Neuronal stem cell (in vitro differentiated cells): ENCODE results near the gene RNF17.
A peak's percentile ranks its signal among the peaks of the same experiment; 100 is the strongest.

ENCODE experiments used
- DNase-seq: peaks from one replicate; pipeline ENCODE4 v3.0.0-alpha.2; 2013; ENCODE audit warnings: low spot score
- H2AFZ ChIP-seq: one replicate; pipeline ENCODE4 v1.6.1; 2013; ENCODE audit warnings: mild to moderate bottlenecking, low read length, inconsistent platforms
- H2AK5ac ChIP-seq: 2 replicates; pipeline ENCODE4 v1.6.1; 2013; ENCODE audit warnings: low read depth, mild to moderate bottlenecking, inconsistent platforms, low read length, moderate library complexity, mixed read lengths
- H2BK120ac ChIP-seq: 2 replicates; pipeline ENCODE4 v1.6.1; 2013; ENCODE audit warnings: low read depth, mild to moderate bottlenecking, inconsistent platforms, low read length, moderate library complexity, mixed read lengths
- H2BK12ac ChIP-seq: one replicate; pipeline ENCODE4 v1.6.1; 2013; ENCODE audit warnings: low read length, inconsistent platforms
- H2BK15ac ChIP-seq: 2 replicates; pipeline ENCODE4 v1.6.1; 2013; ENCODE audit warnings: mild to moderate bottlenecking, low read length, inconsistent platforms, mixed read lengths
- H2BK5ac ChIP-seq: one replicate; pipeline ENCODE4 v1.6.1; 2013; ENCODE audit warnings: inconsistent platforms, mild to moderate bottlenecking, low read length, moderate library complexity
- H3K14ac ChIP-seq: one replicate; pipeline ENCODE4 v1.6.1; 2013; ENCODE audit warnings: low read length, inconsistent platforms
- H3K18ac ChIP-seq: 2 replicates; pipeline ENCODE4 v1.6.1; 2013; ENCODE audit warnings: low read length, inconsistent platforms
- H3K23ac ChIP-seq: 2 replicates; pipeline ENCODE4 v1.6.1; 2013; ENCODE audit warnings: low read depth, mild to moderate bottlenecking, mixed read lengths, low read length, inconsistent platforms; ENCODE audit not compliant: poor library complexity
- H3K27ac ChIP-seq: replicated peaks from 3 replicates; pipeline ENCODE4 v1.5.1; 2013; ENCODE audit warnings: low read length, inconsistent platforms
- H3K27me3 ChIP-seq, 3 experiments: 2 replicates each; pipeline ENCODE4 v1.6.1; 2013; ENCODE audit warnings: low read length in 3 of 3, mild to moderate bottlenecking in 2 of 3, inconsistent platforms in 1 of 3, low read depth in 1 of 3, mixed read lengths in 1 of 3, moderate library complexity in 1 of 3; ENCODE audit not compliant: control insufficient read depth in 3 of 3, insufficient read depth in 3 of 3
- H3K36me3 ChIP-seq, 2 donors: replicated peaks in 1 of 2; 2 replicates each; pipeline ENCODE4 v1.6.1; 2013; ENCODE audit warnings: low read length in 2 of 2; ENCODE audit not compliant: control insufficient read depth in 2 of 2, insufficient read depth in 2 of 2
- H3K4ac ChIP-seq: 2 replicates; pipeline ENCODE4 v1.6.1; 2013; ENCODE audit warnings: inconsistent platforms, mild to moderate bottlenecking, low read length, moderate library complexity
- H3K4me1 ChIP-seq, 2 donors: 1 replicate in 1 of 2; 2 replicates in 1 of 2; pipeline ENCODE4 v1.6.1; 2013; ENCODE audit warnings: low read length in 2 of 2, low read depth in 1 of 2; ENCODE audit not compliant: control insufficient read depth in 2 of 2, insufficient read depth in 1 of 2
- H3K4me2 ChIP-seq: one replicate; pipeline ENCODE4 v1.6.1; 2013; ENCODE audit warnings: mild to moderate bottlenecking, low read length, inconsistent platforms; ENCODE audit not compliant: insufficient read depth, poor library complexity, severe bottlenecking
- H3K4me3 ChIP-seq, 2 donors: 2 replicates each; pipeline ENCODE4 v1.5.1; 2013; ENCODE audit warnings: low read length in 2 of 2, mild to moderate bottlenecking in 2 of 2, inconsistent platforms in 1 of 2, moderate library complexity in 1 of 2
- H3K79me1 ChIP-seq: one replicate; pipeline ENCODE4 v1.6.1; 2013; ENCODE audit warnings: low read depth, mild to moderate bottlenecking, inconsistent platforms, low read length, moderate library complexity
- H3K9ac ChIP-seq: one replicate; pipeline ENCODE4 v1.6.1; 2013; ENCODE audit warnings: mild to moderate bottlenecking, low read depth, low read length, inconsistent platforms; ENCODE audit not compliant: poor library complexity
- H3K9me3 ChIP-seq, 2 donors: replicated peaks in 1 of 2; 2 replicates each; pipeline versions ENCODE3 to v1.6.1; 2013; ENCODE audit warnings: low read length in 2 of 2, mild to moderate bottlenecking in 2 of 2, inconsistent platforms in 1 of 2, low read depth in 1 of 2, mixed read lengths in 1 of 2, moderate library complexity in 1 of 2; ENCODE audit not compliant: control insufficient read depth in 2 of 2, insufficient read depth in 1 of 2
- H4K8ac ChIP-seq: one replicate; pipeline ENCODE4 v1.6.1; 2013; ENCODE audit warnings: low read depth, mild to moderate bottlenecking, inconsistent platforms, low read length, moderate library complexity
- H4K91ac ChIP-seq: one replicate; pipeline ENCODE4 v1.6.1; 2013; ENCODE audit warnings: low read length, low read depth, mild to moderate bottlenecking, inconsistent platforms; ENCODE audit not compliant: poor library complexity
- WGBS, 2 donors: extraction: QIAGEN DNeasy Blood & Tissue Kit; methylation state at CpG; one replicate each; pipeline ENCODE4 v1.1.7; 2013; ENCODE audit warnings: missing lambda C conversion rate in 2 of 2, mixed read lengths in 1 of 2; ENCODE audit not compliant: insufficient read length in 2 of 2, insufficient replicate concordance in 1 of 2; ENCODE audit errors: extremely low coverage in 2 of 2; 5-methylcytosine and 5-hydroxymethylcytosine counted together

The RNF17 gene

GRCh38 chr13:24863748-24864540 lies 100.0 kb downstream of the RNF17 start:
- no peak for DNase-seq
- Histone ChIP-seq H3K9ac (no peak overlapping the region), H2BK12ac (no peak overlapping the region), H3K4me3 (no peak overlapping the region), H2AK5ac (no peak overlapping the region), H4K91ac (no peak overlapping the region), H2BK15ac (no peak overlapping the region), H2AFZ (no peak overlapping the region), H3K18ac (no peak overlapping the region), H3K14ac (peak overlapping the region; percentile 14), H3K27ac (no peak overlapping the region), H3K36me3 (no peaks in the 10 kb centered on the region), H3K4ac (no peak overlapping the region), H3K4me1 (peaks cover 0 to 2% of the 10 kb centered on the region in 2 donors), H2BK5ac (no peak overlapping the region), H3K9me3 (peaks cover 0 to 2% of the 10 kb centered on the region in 2 donors), H3K4me2 (no peak overlapping the region), H3K79me1 (peaks cover 2% of the 10 kb centered on the region), H3K27me3 (peaks cover 0 to 28% (median 0%) of the 10 kb centered on the region in 3 experiments), H3K23ac (no peak overlapping the region), H2BK120ac (no peak overlapping the region), H4K8ac (no peak overlapping the region)
- no CpG with 5 or more reads among the region's 9 CpGs for WGBS, 2 donors

GRCh38 chr13:24864579-24864978 lies 100.6 kb downstream of the RNF17 start:
- no peaks in the 10 kb centered on the region for H3K36me3 ChIP-seq
- WGBS, 2 donors: no CpG with 5 or more reads among the region's 2 CpGs
- no peak overlapping the region for H3K9ac ChIP-seq
- peaks cover 0 to 2% of the 10 kb centered on the region in 2 donors for H3K4me1 ChIP-seq
- no peak overlapping the region for H3K4ac ChIP-seq
- peaks cover 0 to 28% (median 0%) of the 10 kb centered on the region in 3 experiments for H3K27me3 ChIP-seq
- no peak overlapping the region for H3K4me3 ChIP-seq
- no peak overlapping the region for H2AFZ ChIP-seq
- H3K23ac ChIP-seq: no peak overlapping the region
- no peak overlapping the region for H4K91ac ChIP-seq
- H3K27ac ChIP-seq: no peak overlapping the region
- H3K14ac ChIP-seq: no peak overlapping the region
- H2BK12ac ChIP-seq: no peak overlapping the region
- H2BK120ac ChIP-seq: no peak overlapping the region
- H2AK5ac ChIP-seq: no peak overlapping the region
- H3K9me3 ChIP-seq: peaks cover 0 to 2% of the 10 kb centered on the region in 2 donors
- H3K4me2 ChIP-seq: no peak overlapping the region
- H2BK5ac ChIP-seq: no peak overlapping the region
- no peak overlapping the region for H3K18ac ChIP-seq
- no peak for DNase-seq
- peaks cover 2% of the 10 kb centered on the region for H3K79me1 ChIP-seq
- H4K8ac ChIP-seq: no peak overlapping the region
- no peak overlapping the region for H2BK15ac ChIP-seq

GRCh38 chr13:24865163-24865953 lies 101.4 kb downstream of the RNF17 start:
- no peak overlapping the region for H4K8ac ChIP-seq
- peaks cover 0 to 28% (median 0%) of the 10 kb centered on the region in 3 experiments for H3K27me3 ChIP-seq
- no peak overlapping the region for H3K27ac ChIP-seq
- no peak overlapping the region for H4K91ac ChIP-seq
- no peaks in the 10 kb centered on the region for H3K36me3 ChIP-seq
- no peak overlapping the region for H2AK5ac ChIP-seq
- H2BK5ac ChIP-seq: no peak overlapping the region
- no peak overlapping the region for H2AFZ ChIP-seq
- H3K4me3 ChIP-seq: no peak overlapping the region
- H3K18ac ChIP-seq: no peak overlapping the region
- no peak overlapping the region for H3K14ac ChIP-seq
- no peak overlapping the region for H3K4me2 ChIP-seq
- H2BK15ac ChIP-seq: no peak overlapping the region
- WGBS, 2 donors: no CpG with 5 or more reads among the region's 5 CpGs
- H2BK120ac ChIP-seq: no peak overlapping the region
- peaks cover 0 to 2% of the 10 kb centered on the region in 2 donors for H3K4me1 ChIP-seq
- no peak overlapping the region for H2BK12ac ChIP-seq
- H3K9me3 ChIP-seq: peaks cover 0 to 2% of the 10 kb centered on the region in 2 donors
- H3K23ac ChIP-seq: no peak overlapping the region
- H3K4ac ChIP-seq: no peak overlapping the region
- no peak for DNase-seq
- H3K9ac ChIP-seq: no peak overlapping the region
- H3K79me1 ChIP-seq: peaks cover 2% of the 10 kb centered on the region

- no peak overlapping the region for H3K18ac ChIP-seq
- no peak overlapping the region for H2BK12ac ChIP-seq
- peaks cover 0 to 2% of the 10 kb centered on the region in 2 donors for H3K4me1 ChIP-seq
- no peak overlapping the region for H2AFZ ChIP-seq
- no peak overlapping the region for H3K4ac ChIP-seq
- H2AK5ac ChIP-seq: no peak overlapping the region
- DNase-seq: no peak
- no peak overlapping the region for H2BK5ac ChIP-seq
- H3K27ac ChIP-seq: no peak overlapping the region
- H3K9me3 ChIP-seq: peaks cover 0 to 2% of the 10 kb centered on the region in 2 donors
- no peak overlapping the region for H3K23ac ChIP-seq
- no peaks in the 10 kb centered on the region for H3K36me3 ChIP-seq
- H4K91ac ChIP-seq: no peak overlapping the region
- H3K27me3 ChIP-seq: peaks cover 0 to 28% (median 0%) of the 10 kb centered on the region in 3 experiments
- no peak overlapping the region for H2BK120ac ChIP-seq
- H3K4me3 ChIP-seq: no peak overlapping the region
- no peak overlapping the region for H3K4me2 ChIP-seq
- H3K9ac ChIP-seq: no peak overlapping the region
- no CpG with 5 or more reads among the region's 2 CpGs for WGBS, 2 donors
- no peak overlapping the region for H2BK15ac ChIP-seq
- H3K79me1 ChIP-seq: peaks cover 2% of the 10 kb centered on the region
- H4K8ac ChIP-seq: no peak overlapping the region
- no peak overlapping the region for H3K14ac ChIP-seq
These were observed 102.5 kb downstream of the RNF17 start for GRCh38 chr13:24866488-24866887.
